ENCODE measurements around the gene DENND2A. TPM values are rescaled to one million over a fixed set of nuclear protein-coding genes. Genes with fewer than 3 reads are reported as not detected.
A peak's percentile ranks its signal among the peaks of the same experiment; 100 is the strongest.

The DENND2A gene
- total and polyA plus RNA-seq, 2 donors (not counting 1 experiment from before 2014, with no cell fraction given) = 30.6 to 39.0 TPM

DNA sequence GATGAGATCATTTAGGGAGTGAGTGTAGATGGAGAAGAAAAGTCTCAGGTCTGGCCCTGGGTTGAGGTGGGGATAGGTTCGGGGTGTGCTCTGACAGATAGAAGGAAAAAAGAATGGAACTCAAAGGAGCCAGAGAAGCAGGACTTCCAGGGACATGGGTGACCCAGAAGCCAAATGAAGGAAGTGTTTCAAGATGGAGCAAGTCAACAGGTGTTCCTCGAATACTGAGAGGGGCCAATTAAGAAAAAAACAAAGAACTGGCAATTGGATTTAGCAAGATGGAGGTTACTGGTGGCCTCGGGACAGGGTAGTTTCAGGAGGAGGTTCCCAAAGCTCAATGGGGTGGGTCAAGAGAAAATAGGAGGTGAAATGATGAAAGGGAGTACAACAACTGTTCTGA is 40.3 kb downstream of the DENND2A start:
- TF ChIP-seq EZH2 (IDR thresholded peaks at IDR 0.05; ENCODE audit: low read length, missing control alignments) = no peak
- TF ChIP-seq, protein P1, sequence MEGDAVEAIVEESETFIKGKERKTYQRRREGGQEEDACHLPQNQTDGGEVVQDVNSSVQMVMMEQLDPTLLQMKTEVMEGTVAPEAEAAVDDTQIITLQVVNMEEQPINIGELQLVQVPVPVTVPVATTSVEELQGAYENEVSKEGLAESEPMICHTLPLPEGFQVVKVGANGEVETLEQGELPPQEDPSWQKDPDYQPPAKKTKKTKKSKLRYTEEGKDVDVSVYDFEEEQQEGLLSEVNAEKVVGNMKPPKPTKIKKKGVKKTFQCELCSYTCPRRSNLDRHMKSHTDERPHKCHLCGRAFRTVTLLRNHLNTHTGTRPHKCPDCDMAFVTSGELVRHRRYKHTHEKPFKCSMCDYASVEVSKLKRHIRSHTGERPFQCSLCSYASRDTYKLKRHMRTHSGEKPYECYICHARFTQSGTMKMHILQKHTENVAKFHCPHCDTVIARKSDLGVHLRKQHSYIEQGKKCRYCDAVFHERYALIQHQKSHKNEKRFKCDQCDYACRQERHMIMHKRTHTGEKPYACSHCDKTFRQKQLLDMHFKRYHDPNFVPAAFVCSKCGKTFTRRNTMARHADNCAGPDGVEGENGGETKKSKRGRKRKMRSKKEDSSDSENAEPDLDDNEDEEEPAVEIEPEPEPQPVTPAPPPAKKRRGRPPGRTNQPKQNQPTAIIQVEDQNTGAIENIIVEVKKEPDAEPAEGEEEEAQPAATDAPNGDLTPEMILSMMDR (conservative IDR thresholded peaks at IDR 0.05 in 1 of 2, IDR thresholded peaks at IDR 0.05 in 1 of 2; ENCODE audit: low read depth in 1 of 2, low read length in 2 of 2) = no peak
- Histone ChIP-seq H3K27ac (ENCODE audit: insufficient read depth, low read length) (no peak overlapping the region), H3K27me3 (ENCODE audit: control insufficient read depth, insufficient read depth, low read length) (no peaks in the 10 kb centered on the region), H3K36me3 (ENCODE audit: control insufficient read depth, insufficient read depth, low read length) (peaks cover 9% of the 10 kb centered on the region), H3K4me1 (ENCODE audit: control insufficient read depth, extremely low read depth, insufficient read depth, low read length) (peaks cover 23% of the 10 kb centered on the region), H4K20me1 (ENCODE audit: control insufficient read depth, extremely low read depth, insufficient read depth, low read length) (no peaks in the 10 kb centered on the region), H3K9ac (ENCODE audit: insufficient read depth, low read length) (no peak overlapping the region), H2AFZ (ENCODE audit: low read length) (no peak overlapping the region), H3K9me3 (ENCODE audit: control insufficient read depth, insufficient read depth, low read depth, low read length) (no peaks in the 10 kb centered on the region), H3K4me3 (replicated peaks in 1 of 4; ENCODE audit: control extremely low read depth in 1 of 4, insufficient read depth in 1 of 4, low read depth in 3 of 4, low read length in 4 of 4) (no peak overlapping the region), H3K4me2 (ENCODE audit: extremely low read depth, insufficient read depth, low read length) (no peak overlapping the region), H3K79me2 (ENCODE audit: control insufficient read depth, insufficient read depth, low read length) (no peaks in the 10 kb centered on the region)
- DNase-seq (ENCODE audit: low read depth in 2 of 2) = no peak

DNA sequence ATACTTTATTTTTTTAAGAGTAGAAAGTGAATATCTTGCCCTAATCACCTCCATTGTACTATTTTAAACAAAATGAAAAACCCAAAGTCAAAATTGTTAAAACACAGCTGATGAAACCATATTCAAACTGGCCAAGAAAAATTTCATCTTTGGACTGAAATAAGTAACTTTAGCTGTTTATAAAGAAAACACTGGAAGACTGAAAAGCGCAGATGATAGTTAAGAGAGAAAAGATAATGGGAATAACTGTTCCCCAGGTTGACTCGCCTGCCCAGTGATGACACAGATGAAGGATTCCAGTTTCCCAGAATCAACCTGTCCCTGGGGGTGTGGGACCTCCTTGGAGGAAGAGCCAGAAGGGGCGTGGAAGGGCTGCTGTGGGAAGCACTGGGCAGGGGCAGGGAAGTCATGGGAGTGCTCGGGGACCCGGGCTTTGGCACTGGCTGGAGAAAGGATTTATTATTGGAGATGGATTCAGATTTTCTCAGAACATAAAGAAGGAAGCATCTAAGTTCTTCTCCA is 43.1 kb downstream of the DENND2A start:
- no peaks in the 10 kb centered on the region for H3K79me2 ChIP-seq (ENCODE audit: control insufficient read depth, insufficient read depth, low read length)
- no peak overlapping the region for H3K4me3 ChIP-seq (replicated peaks in 1 of 4; ENCODE audit: control extremely low read depth in 1 of 4, insufficient read depth in 1 of 4, low read depth in 3 of 4, low read length in 4 of 4)
- H3K9ac ChIP-seq (ENCODE audit: insufficient read depth, low read length) = no peak overlapping the region
- peak overlapping the region; percentile 50 for H3K27ac ChIP-seq (ENCODE audit: insufficient read depth, low read length)
- H3K4me2 ChIP-seq (ENCODE audit: extremely low read depth, insufficient read depth, low read length) = peak overlapping the region; percentile 54
- no peaks in the 10 kb centered on the region for H3K27me3 ChIP-seq (ENCODE audit: control insufficient read depth, insufficient read depth, low read length)
- TF ChIP-seq, protein P1 (conservative IDR thresholded peaks at IDR 0.05 in 1 of 2, IDR thresholded peaks at IDR 0.05 in 1 of 2; ENCODE audit: low read depth in 1 of 2, low read length in 2 of 2) = no peak
- H4K20me1 ChIP-seq (ENCODE audit: control insufficient read depth, extremely low read depth, insufficient read depth, low read length) = no peaks in the 10 kb centered on the region
- no peaks in the 10 kb centered on the region for H3K9me3 ChIP-seq (ENCODE audit: control insufficient read depth, insufficient read depth, low read depth, low read length)
- H2AFZ ChIP-seq (ENCODE audit: low read length) = no peak overlapping the region
- peaks cover 8% of the 10 kb centered on the region for H3K4me1 ChIP-seq (ENCODE audit: control insufficient read depth, extremely low read depth, insufficient read depth, low read length)
- H3K36me3 ChIP-seq (ENCODE audit: control insufficient read depth, insufficient read depth, low read length) = peaks cover 9% of the 10 kb centered on the region
- DNase-seq (ENCODE audit: low read depth in 2 of 2) = no peak

DNA sequence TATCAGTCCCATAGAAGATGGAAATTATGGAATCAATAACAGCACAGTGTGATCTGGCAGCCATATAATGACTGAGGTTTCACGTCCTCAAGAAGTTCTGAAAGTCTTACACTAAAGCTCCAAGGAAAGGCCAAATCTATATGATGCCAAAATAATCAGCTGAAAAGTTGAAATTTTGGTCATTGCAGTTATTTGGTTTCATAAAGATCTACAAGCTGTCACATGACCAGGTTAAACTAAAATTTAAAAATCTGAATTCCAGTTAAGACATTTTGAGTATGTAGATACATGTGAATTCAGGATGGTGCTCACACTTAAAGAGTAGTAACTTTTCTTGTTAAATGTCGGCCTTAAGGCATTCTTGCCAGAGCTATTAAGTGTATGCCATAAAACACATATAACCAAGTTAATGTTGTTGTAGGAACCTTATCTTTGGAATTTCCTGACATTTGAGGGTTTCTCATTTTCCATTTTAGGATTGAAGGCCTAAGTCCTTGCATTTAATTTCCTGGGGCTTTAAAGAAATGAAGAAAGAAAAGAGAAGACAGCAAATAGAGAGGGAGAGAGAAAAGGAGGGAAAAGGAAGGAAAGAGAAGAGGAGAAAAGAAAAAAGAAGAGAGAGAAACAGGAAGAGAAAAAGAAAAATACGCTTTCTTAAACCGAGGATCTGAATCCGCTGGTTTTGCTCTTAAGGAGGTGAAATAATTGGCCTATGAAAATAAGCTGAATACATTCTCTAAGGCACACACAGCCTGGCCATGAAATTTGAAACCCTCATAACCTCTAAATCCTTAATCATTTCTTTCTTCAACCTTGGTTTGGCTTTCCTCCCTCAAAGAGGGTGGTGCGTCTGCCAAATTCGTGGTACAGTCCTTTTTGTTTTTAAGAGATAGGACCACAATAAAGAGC is 43.8 kb downstream of the DENND2A start:
- Histone ChIP-seq H3K36me3 (ENCODE audit: control insufficient read depth, insufficient read depth, low read length) (peaks cover 4% of the 10 kb centered on the region), H3K4me1 (ENCODE audit: control insufficient read depth, extremely low read depth, insufficient read depth, low read length) (peaks cover 5% of the 10 kb centered on the region), H4K20me1 (ENCODE audit: control insufficient read depth, extremely low read depth, insufficient read depth, low read length) (no peaks in the 10 kb centered on the region), H3K9ac (ENCODE audit: insufficient read depth, low read length) (no peak overlapping the region), H3K9me3 (ENCODE audit: control insufficient read depth, insufficient read depth, low read depth, low read length) (no peaks in the 10 kb centered on the region), H3K27ac (ENCODE audit: insufficient read depth, low read length) (peak overlapping the region; percentile 33), H3K27me3 (ENCODE audit: control insufficient read depth, insufficient read depth, low read length) (no peaks in the 10 kb centered on the region), H3K79me2 (ENCODE audit: control insufficient read depth, insufficient read depth, low read length) (no peaks in the 10 kb centered on the region), H2AFZ (ENCODE audit: low read length) (no peak overlapping the region), H3K4me2 (ENCODE audit: extremely low read depth, insufficient read depth, low read length) (peak overlapping the region; percentile 38), H3K4me3 (replicated peaks in 1 of 4; ENCODE audit: control extremely low read depth in 1 of 4, insufficient read depth in 1 of 4, low read depth in 3 of 4, low read length in 4 of 4) (no peak overlapping the region)
- DNase-seq (ENCODE audit: low read depth in 2 of 2) = peak; percentile 85 to 90
- TF ChIP-seq, protein P1 (conservative IDR thresholded peaks at IDR 0.05 in 1 of 2, IDR thresholded peaks at IDR 0.05 in 1 of 2; ENCODE audit: low read depth in 1 of 2, low read length in 2 of 2) = no peak
- TF ChIP-seq EZH2 (IDR thresholded peaks at IDR 0.05; ENCODE audit: low read length, missing control alignments) = no peak

Data from fibroblast of lung (primary cell).